AG09319 (cell line): ENCODE results near the gene UBE2J2.

ENCODE experiments used
- DNase-seq: peaks from one replicate; pipeline ENCODE4 v3.0.0-alpha.2; 2010; ENCODE audit warnings: low read depth; ENCODE audit errors: extremely low read depth
- TF ChIP-seq, protein P1 (sequence below): IDR thresholded peaks from 2 replicates; pipeline ENCODE4 v1.5.1; 2011; ENCODE audit warnings: low read depth, mild to moderate bottlenecking, inconsistent platforms, low read length, moderate library complexity

UBE2J2 gene

GRCh38 chr1:1304331-1305299 is 31.0 kb upstream of the UBE2J2 start:
- TF ChIP-seq, protein P1, sequence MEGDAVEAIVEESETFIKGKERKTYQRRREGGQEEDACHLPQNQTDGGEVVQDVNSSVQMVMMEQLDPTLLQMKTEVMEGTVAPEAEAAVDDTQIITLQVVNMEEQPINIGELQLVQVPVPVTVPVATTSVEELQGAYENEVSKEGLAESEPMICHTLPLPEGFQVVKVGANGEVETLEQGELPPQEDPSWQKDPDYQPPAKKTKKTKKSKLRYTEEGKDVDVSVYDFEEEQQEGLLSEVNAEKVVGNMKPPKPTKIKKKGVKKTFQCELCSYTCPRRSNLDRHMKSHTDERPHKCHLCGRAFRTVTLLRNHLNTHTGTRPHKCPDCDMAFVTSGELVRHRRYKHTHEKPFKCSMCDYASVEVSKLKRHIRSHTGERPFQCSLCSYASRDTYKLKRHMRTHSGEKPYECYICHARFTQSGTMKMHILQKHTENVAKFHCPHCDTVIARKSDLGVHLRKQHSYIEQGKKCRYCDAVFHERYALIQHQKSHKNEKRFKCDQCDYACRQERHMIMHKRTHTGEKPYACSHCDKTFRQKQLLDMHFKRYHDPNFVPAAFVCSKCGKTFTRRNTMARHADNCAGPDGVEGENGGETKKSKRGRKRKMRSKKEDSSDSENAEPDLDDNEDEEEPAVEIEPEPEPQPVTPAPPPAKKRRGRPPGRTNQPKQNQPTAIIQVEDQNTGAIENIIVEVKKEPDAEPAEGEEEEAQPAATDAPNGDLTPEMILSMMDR = no peak
- DNase-seq = peak; percentile 31

- TF ChIP-seq, protein P1 = no peak
- no peak for DNase-seq
Measured at GRCh38 chr1:1303736-1304135, 30.1 kb upstream of the UBE2J2 start.

DNA sequence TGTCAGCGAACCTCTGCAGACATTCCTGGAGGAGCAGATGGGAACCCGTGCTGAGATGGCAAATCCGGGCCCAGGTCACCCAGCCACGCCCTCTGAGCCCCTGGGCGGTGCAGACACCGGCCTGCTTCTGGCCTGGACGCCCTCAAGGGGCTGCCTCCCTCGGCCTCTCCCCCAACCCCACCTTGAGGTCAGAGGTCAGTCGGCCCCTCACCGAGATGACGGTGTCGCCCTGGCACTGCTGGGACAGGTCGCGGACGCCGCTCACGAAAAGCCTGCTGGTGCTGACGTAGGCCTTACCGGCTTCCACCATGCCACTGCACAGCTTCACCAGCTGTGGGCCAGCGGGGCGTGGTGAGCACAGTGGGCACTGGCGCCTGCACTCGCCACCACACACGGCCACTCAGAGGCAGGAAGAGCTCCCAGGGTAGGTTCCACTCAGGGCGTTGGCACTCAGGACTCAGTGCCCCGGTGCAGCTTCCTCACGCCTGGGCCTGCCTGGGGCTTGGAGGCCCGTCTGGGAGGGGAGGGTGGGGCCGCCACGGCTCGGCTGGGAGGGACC is 29.4 kb upstream of the UBE2J2 start:
- TF ChIP-seq, protein P1 = no peak
- DNase-seq = no peak

GRCh38 chr1:1302006-1302430 is 28.4 kb upstream of the UBE2J2 start:
- DNase-seq = no peak

GRCh38 chr1:1300352-1300739 is 26.7 kb upstream of the UBE2J2 start:
- TF ChIP-seq, protein P1 = no peak
- DNase-seq = no peak

More at GRCh38 chr1:1302006-1302430, 28.4 kb upstream of the UBE2J2 start:
- TF ChIP-seq, protein P1 = peak; percentile 42

DNA sequence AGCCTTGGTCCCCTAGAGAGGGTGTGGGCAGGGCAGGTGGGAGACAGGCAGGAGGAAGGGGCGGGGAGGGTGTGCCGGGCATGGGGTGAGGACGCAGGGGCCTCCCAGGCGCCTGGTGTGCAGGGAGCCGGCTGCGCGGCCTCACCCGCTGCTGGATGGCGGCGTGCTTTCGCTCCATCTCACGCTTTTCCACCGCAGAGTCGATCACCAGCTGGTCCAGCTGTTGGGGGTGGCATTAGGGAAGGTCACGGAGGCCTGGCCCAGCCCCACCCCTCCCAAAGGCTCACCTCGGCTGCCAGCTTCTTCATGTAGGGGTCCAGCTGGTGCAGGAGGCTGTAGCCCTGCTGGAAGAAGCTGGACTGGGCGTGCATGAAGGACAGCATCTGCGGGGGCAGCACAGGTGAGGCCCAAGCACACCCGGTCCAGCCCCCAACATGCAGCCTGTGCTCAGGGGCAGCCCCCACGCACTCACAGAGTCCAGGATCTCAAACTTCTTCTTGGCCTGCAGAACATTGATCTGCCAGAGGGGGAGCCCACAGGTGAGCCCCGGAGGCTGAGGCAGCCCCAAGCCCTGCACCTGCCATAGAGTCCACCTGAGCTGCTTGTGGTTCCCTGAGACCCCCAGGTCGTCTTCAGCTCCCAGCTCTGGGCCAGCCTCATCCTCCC is 26.2 kb upstream of the UBE2J2 start:
- TF ChIP-seq, protein P1 = peak; percentile 2; the same call in 1 of the 2 replicates
- DNase-seq = no peak
